Right lobe of liver (tissue), 4 donors: Measurements from ENCODE around the gene GTF2A1L.

ENCODE experiments used
- CTCF ChIP-seq, 4 donors: fragments of 200-600 bp in 3 of 4; fragments of 450-650 bp in 1 of 4; IDR thresholded peaks; one replicate each; pipeline versions ENCODE4 v1.5.1 to v1.8.0; 2016 to 2022; ENCODE audit warnings: antibody characterized with exemption in 4 of 4, mild to moderate bottlenecking in 2 of 4
- POLR2A ChIP-seq: fragments of 450-650 bp; IDR thresholded peaks from one replicate; pipeline ENCODE4 v1.6.1; 2017; ENCODE audit warnings: antibody characterized with exemption, mild to moderate bottlenecking
- donor health status: DM: no; HTN: no; CAD: no.
- donor health status: DM: no; HTN: no; CAD: no.
- donor health status: DM: no; HTN: yes; CAD: no.

DNA sequence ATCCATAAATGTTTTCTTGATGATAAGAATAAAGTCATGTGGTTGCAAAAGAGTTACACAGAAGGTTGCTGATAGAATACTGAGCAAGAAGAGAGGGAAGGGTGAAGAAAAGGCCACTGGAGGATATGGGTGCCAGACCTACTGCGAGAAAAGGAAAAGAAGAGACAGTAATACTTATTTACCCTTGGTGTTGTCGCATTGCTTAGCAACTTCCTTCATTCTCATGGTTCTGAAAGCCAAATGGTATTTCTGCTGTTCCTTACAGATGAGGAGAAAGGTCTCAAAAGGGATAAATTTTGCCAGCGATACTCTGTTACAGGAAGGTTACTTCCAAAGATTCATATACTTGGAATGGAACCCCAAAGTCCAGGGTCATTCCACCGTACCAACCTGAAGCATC is 75.4 kb downstream of the GTF2A1L start:
- TF ChIP-seq POLR2A (no peak), CTCF (IDR thresholded peaks at IDR 0.05) (no peak)
